Adrenal gland (tissue), 12 donors: ENCODE data around the gene PPP1R7. TPM values are rescaled to one million over a fixed set of nuclear protein-coding genes. Genes with fewer than 3 reads are reported as not detected.

Experiments used
- DNase-seq, 7 donors: peaks; one replicate each; pipeline ENCODE4 v3.0.0-alpha.2; 2019 to 2020
- H3K27ac ChIP-seq, 5 donors: fragments of 200-600 bp; sonication (generic) in 4 of 5; 1 replicate in 3 of 5; 2 replicates in 2 of 5; pipeline versions ENCODE4 v1.5.1 to v1.8.0; 2016 to 2020; ENCODE audit warnings: mild to moderate bottlenecking in 1 of 5
- H3K27me3 ChIP-seq: fragments of 200-600 bp; 2 replicates; pipeline ENCODE4 v1.8.0; 2021
- H3K36me3 ChIP-seq, 2 donors: fragments of 200-600 bp; replicated peaks in 1 of 2; 1 replicate in 1 of 2; 2 replicates in 1 of 2; pipeline versions ENCODE4 v1.5.1 to v1.8.0; 2018 to 2022
- H3K4me1 ChIP-seq, 2 donors: fragments of 200-600 bp; replicated peaks in 1 of 2; 1 replicate in 1 of 2; 2 replicates in 1 of 2; pipeline versions ENCODE4 v1.5.1 to v1.8.0; 2018 to 2021
- H3K4me3 ChIP-seq, 4 donors: fragments of 200-600 bp; sonication (generic) in 3 of 4; one replicate each; pipeline ENCODE4 v1.5.1; 2016 to 2018
- H3K9me3 ChIP-seq, 3 donors: fragments of 200-600 bp; sonication (generic) in 1 of 3; replicated peaks in 1 of 3; 1 replicate in 2 of 3; 2 replicates in 1 of 3; pipeline versions ENCODE4 v1.5.1 to v1.8.0; 2016 to 2021
- CTCF ChIP-seq, 6 experiments: fragments of 450-650 bp in 4 of 6; fragments of 200-600 bp in 2 of 6; sonication (generic) in 1 of 6; IDR thresholded peaks; 1 replicate in 5 of 6; 2 replicates in 1 of 6; pipeline versions ENCODE4 v1.5.1 to v1.8.0; 2016 to 2021; ENCODE audit warnings: antibody characterized with exemption in 6 of 6, mild to moderate bottlenecking in 2 of 6, moderate library complexity in 1 of 6
- POLR2A ChIP-seq, 2 donors: fragments of 450-650 bp; IDR thresholded peaks; one replicate each; pipeline ENCODE4 v1.6.1; 2017; ENCODE audit warnings: antibody characterized with exemption in 2 of 2, mild to moderate bottlenecking in 2 of 2, moderate library complexity in 1 of 2
- WGBS, 4 donors: extraction: QIAGEN DNeasy Blood & Tissue Kit in 2 of 4; methylation state at CpG; one replicate each; pipeline versions ENCODE4 v1.1.5 to v1.1.7; 2013 to 2017; 5-methylcytosine and 5-hydroxymethylcytosine counted together
- intact Hi-C, 2 donors: fragments of 100-400 bp; cut with DNase I; formaldehyde crosslinking; loops; one replicate each; pipeline versions ENCODE4 v1.14.1 to v1.15.0; 2022 to 2023
- polyA plus RNA-seq, 3 donors: library from polyadenylated mRNA; stranded (reverse); fragments of 200-250 nt in 2 of 3; fragments of 350-450 nt in 1 of 3; fragmentation: Illumina TruSeq in 1 of 3; extraction: RNeasy Lipid Tissue Mini Kit (QIAGEN cat#74804) in 1 of 3; gene quantifications; one replicate each; pipeline ENCODE4 v1.2.3, GENCODE V29; 2013 to 2014
- total RNA-seq, 9 donors: library from RNA; depleted of rRNA in 4 of 9; stranded (reverse); fragments of >200 nt in 4 of 9; fragments of 120-200 nt in 1 of 9; fragmentation: NEBNext Ultra II Directional in 1 of 9; extraction: Animal tissue kit (Norgen Biotek cat#: 25700) in 1 of 9; gene quantifications; one replicate each; pipeline versions ENCODE4 v1.1.0 to v1.2.4, GENCODE V29; 2013 to 2023
- donor health status: healthy with polysubstance abuse.
- donor health status: Bipolar disorder and iron deficiency.
- donor health status: DM: yes; HTN: yes; CAD: no.
- donor health status: DM: no; HTN: no; CAD: no.
- donor health status: DM: no; HTN: no; CAD: no.
- donor health status: DM: yes; HTN: yes; CAD: no.

The PPP1R7 gene
- total and polyA plus RNA-seq, 12 donors, result 26.2 to 128 (median 63.1) TPM

GRCh38 chr2:241211276-241211675 lies 61.0 kb downstream of the PPP1R7 start:
- no peaks in the 10 kb centered on the region for H3K4me1 ChIP-seq
- intact Hi-C loops, result loop anchor here in 1 of 2 donors (10.0 kb wide), 1 partner anchor 356 kb away; no protein-coding TSS in a partner anchor
- WGBS, 4 donors, result 27 to 69% (median 45%) methylated on average over 2 of the region's 2 CpGs
- no peaks in the 10 kb centered on the region for H3K9me3 ChIP-seq
- no peaks in the 10 kb centered on the region for H3K36me3 ChIP-seq
- H3K27ac ChIP-seq, result no peak overlapping the region
- TF ChIP-seq CTCF (IDR thresholded peaks at IDR 0.05) (no peak), POLR2A (IDR thresholded peaks at IDR 0.05) (no peak)
- no peak for DNase-seq
- no peak overlapping the region for H3K4me3 ChIP-seq
- no peaks in the 10 kb centered on the region for H3K27me3 ChIP-seq

- Histone ChIP-seq H3K9me3 (no peaks in the 10 kb centered on the region), H3K27ac (no peak overlapping the region), H3K4me1 (no peaks in the 10 kb centered on the region), H3K36me3 (no peaks in the 10 kb centered on the region), H3K27me3 (no peaks in the 10 kb centered on the region), H3K4me3 (no peak overlapping the region)
- intact Hi-C loops, result loop anchor here in 1 of 2 donors (10.0 kb wide), 1 partner anchor 358 kb away; no protein-coding TSS in a partner anchor
- DNase-seq, result no peak
- WGBS, 4 donors, result 82 to 91% (median 86%) methylated on average over 11 to 13 of the region's 13 CpGs
- TF ChIP-seq CTCF (IDR thresholded peaks at IDR 0.05) (no peak), POLR2A (IDR thresholded peaks at IDR 0.05) (no peak)
Measured at GRCh38 chr2:241213041-241213440, 62.8 kb downstream of the PPP1R7 start.

GRCh38 chr2:241213567-241213966 lies 63.3 kb downstream of the PPP1R7 start:
- DNase-seq, result no peak
- Histone ChIP-seq H3K27me3 (no peaks in the 10 kb centered on the region), H3K27ac (no peak overlapping the region), H3K4me1 (peaks cover 2 to 3% of the 10 kb centered on the region in 2 donors), H3K9me3 (no peaks in the 10 kb centered on the region), H3K36me3 (no peaks in the 10 kb centered on the region), H3K4me3 (no peak overlapping the region)
- TF ChIP-seq CTCF (IDR thresholded peaks at IDR 0.05) (no peak), POLR2A (IDR thresholded peaks at IDR 0.05) (no peak)
- 79 to 88% (median 79%) methylated on average over 3 to 7 of the region's 7 CpGs for WGBS, 4 donors
- intact Hi-C loops, result loop anchor here in 1 of 2 donors (10.0 kb wide), 1 partner anchor 359 kb away; no protein-coding TSS in a partner anchor

GRCh38 chr2:241214209-241214608 lies 63.9 kb downstream of the PPP1R7 start:
- TF ChIP-seq CTCF (IDR thresholded peaks at IDR 0.05) (no peak), POLR2A (IDR thresholded peaks at IDR 0.05) (no peak)
- Histone ChIP-seq H3K4me1 (peaks cover 8 to 9% of the 10 kb centered on the region in 2 donors), H3K9me3 (no peaks in the 10 kb centered on the region), H3K27ac (no peak overlapping the region), H3K4me3 (no peak overlapping the region), H3K36me3 (no peaks in the 10 kb centered on the region), H3K27me3 (no peaks in the 10 kb centered on the region)
- WGBS, 4 donors, result 54 to 67% (median 63%) methylated on average over 3 to 10 of the region's 10 CpGs
- intact Hi-C loops, result loop anchor here in 1 of 2 donors (10.0 kb wide), 1 partner anchor 359 kb away; no protein-coding TSS in a partner anchor
- no peak for DNase-seq
